ENCODE data around the gene BRD4.

DNA sequence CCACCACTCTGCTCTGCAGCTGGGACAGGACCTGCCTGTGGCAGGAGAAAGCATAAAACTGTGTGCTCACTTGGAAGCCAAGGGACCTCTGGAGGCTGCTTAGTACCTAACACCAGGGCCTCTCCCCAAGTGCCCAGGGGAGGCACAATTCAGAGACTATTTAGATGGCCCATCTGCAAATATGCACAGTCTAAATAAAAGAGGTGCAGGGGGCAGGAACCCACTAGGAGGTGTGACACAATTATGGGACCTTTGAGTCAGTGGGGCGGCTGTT is 67.5 kb downstream of the BRD4 start:
- TF ChIP-seq, protein P1, sequence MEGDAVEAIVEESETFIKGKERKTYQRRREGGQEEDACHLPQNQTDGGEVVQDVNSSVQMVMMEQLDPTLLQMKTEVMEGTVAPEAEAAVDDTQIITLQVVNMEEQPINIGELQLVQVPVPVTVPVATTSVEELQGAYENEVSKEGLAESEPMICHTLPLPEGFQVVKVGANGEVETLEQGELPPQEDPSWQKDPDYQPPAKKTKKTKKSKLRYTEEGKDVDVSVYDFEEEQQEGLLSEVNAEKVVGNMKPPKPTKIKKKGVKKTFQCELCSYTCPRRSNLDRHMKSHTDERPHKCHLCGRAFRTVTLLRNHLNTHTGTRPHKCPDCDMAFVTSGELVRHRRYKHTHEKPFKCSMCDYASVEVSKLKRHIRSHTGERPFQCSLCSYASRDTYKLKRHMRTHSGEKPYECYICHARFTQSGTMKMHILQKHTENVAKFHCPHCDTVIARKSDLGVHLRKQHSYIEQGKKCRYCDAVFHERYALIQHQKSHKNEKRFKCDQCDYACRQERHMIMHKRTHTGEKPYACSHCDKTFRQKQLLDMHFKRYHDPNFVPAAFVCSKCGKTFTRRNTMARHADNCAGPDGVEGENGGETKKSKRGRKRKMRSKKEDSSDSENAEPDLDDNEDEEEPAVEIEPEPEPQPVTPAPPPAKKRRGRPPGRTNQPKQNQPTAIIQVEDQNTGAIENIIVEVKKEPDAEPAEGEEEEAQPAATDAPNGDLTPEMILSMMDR (optimal IDR thresholded peaks at IDR 0.05 in 1 of 3, IDR thresholded peaks at IDR 0.05 in 1 of 3, conservative IDR thresholded peaks at IDR 0.05 in 1 of 3; ENCODE audit: extremely low read depth in 1 of 3, insufficient read depth in 2 of 3, low read length in 3 of 3): no peak
- no peak for TF ChIP-seq EZH2 (IDR thresholded peaks at IDR 0.05; ENCODE audit: low read length)
